Activated T-cell treated with anti-CD3 and anti-CD28 coated beads for 48 hours (primary cell): ENCODE measurements around the gene STARD3.
"Not testable (repeated sequence)": the region's sequence is repeated elsewhere in the genome, so short reads cannot be mapped to it uniquely, and the experiment has no call there.

Experiments used
- DNase-seq: peaks from one replicate; pipeline ENCODE4 v3.0.0-alpha.2; 2020; ENCODE audit warnings: low read depth

STARD3 gene

DNA sequence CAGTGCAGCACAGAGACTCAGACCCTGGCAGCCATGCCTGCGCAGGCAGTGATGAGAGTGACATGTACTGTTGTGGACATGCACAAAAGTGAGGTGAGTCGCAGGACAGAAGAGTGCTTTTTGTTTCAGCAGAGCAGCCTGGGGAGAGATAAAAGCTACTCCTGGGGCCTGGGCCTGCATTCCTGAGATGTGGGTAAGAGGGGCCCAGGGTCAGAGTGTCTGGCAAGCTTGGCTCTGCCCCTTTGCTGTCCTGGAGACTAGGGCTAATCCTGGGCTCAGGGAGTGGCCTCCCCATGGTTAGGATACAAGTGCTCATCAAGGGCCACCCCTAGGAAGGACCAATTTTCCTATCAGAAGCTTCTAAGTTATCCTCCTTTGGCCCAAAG, 58.1 kb downstream of the STARD3 start:
- no peak for DNase-seq

DNA sequence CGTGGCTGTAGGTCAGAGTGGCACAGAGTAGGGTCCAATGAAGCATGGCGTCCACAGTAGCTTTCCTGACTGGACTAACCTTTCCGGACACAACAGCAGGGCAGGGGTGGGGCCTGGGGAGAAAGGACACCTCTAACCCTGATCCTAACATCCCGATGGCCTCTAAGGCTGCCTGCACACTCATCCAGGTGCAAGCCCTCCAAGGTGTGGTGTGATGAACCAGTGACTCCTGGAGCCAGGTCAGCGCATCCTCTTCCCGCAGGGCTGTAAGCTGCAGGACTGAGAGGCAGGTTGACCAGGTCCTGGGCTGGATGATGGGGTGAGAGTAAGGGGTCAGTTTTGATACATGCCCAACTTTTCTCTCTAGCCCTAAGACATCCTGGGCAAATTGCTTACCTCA, 59.8 kb downstream of the STARD3 start:
- DNase-seq: no peak

DNA sequence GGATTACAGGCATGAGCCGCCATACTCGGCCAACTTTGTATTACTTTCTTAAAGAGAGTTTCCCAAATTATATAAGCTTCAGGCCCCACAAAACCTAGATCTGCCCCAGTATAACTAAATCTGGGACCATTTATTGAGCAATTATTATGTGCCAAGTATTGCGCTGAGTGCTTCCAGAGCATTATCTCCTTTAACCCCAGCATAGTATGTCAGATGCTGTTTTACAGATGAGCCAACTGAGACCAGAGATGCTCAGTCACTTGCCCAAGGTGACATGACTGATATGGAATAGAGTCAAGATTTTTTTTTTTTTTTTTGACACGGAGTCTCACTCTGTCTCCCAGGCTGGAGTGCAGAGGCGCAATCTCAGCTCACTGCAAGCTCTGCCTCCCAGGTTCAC, 61.0 kb downstream of the STARD3 start:
- no peak for DNase-seq

DNA sequence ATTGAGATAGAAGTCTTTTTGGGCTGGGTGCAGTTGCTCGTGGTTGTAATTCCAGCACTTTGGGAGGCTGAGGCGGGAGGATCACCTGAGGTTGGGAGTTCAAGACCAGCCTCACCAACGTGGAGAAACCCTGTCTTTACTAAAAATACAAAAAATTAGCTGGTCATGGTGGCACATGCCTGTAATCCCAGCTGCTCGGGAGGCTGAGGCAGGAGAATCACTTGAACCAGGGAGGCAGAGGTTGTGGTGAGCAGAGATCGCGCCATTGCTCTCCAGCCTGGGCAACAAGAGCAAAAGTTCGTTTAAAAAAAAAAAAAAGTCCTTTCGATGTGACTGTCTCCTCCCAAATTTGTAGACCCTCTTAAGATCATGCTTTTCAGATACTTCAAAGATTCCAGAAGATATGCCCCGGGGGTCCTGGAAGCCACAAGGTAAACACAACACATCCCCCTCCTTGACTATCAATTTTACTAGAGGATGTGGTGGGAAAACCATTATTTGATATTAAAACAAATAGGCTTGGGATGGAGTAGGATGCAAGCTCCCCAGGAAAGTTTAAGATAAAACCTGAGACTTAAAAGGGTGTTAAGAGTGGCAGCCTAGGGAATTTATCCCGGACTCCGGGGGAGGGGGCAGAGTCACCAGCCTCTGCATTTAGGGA, 62.3 kb downstream of the STARD3 start:
- not testable (repeated sequence) for DNase-seq

DNA sequence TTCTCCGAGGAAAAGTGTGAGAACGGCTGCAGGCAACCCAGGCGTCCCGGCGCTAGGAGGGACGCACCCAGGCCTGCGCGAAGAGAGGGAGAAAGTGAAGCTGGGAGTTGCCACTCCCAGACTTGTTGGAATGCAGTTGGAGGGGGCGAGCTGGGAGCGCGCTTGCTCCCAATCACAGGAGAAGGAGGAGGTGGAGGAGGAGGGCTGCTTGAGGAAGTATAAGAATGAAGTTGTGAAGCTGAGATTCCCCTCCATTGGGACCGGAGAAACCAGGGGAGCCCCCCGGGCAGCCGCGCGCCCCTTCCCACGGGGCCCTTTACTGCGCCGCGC, 62.8 kb downstream of the STARD3 start, which contains the start of gene ERBB2:
ERBB2 (plus strand) TSS at position 247 of the 330 bp plus-strand sequence. CDS start 175 bp downstream, outside the sequence.
- no peak for DNase-seq

DNA sequence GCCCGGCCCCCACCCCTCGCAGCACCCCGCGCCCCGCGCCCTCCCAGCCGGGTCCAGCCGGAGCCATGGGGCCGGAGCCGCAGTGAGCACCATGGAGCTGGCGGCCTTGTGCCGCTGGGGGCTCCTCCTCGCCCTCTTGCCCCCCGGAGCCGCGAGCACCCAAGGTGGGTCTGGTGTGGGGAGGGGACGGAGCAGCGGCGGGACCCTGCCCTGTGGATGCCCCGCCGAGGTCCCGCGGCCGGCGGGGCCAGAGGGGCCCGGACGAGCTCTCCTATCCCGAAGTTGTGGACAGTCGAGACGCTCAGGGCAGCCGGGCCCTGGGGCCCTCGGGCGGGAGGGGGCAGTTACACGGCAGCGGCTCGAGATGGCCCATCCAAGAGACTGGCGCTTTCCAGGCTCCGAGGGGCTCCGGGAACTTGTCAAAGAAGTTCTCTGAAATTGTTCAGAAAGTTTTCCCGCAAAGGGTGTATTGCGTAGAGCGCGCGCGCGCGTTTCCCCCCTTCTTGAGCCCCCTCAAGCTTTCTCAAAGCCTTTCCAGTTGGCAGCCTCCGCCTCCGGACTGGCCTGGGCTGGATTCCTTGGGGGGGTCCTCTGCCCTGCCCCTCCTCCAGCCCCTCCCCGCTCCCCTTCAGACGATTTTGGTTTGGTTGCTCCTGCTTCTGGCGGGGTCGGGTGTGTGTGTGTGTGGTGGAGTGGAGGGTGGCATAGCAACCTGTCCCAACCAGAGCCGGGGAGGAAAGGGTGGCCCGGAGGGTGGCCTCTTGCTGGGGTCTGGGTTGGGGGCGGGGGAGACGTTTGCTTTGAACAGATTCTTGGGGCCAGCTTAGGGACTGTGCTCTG, 63.4 kb downstream of the STARD3 start:
- no peak for DNase-seq

DNA sequence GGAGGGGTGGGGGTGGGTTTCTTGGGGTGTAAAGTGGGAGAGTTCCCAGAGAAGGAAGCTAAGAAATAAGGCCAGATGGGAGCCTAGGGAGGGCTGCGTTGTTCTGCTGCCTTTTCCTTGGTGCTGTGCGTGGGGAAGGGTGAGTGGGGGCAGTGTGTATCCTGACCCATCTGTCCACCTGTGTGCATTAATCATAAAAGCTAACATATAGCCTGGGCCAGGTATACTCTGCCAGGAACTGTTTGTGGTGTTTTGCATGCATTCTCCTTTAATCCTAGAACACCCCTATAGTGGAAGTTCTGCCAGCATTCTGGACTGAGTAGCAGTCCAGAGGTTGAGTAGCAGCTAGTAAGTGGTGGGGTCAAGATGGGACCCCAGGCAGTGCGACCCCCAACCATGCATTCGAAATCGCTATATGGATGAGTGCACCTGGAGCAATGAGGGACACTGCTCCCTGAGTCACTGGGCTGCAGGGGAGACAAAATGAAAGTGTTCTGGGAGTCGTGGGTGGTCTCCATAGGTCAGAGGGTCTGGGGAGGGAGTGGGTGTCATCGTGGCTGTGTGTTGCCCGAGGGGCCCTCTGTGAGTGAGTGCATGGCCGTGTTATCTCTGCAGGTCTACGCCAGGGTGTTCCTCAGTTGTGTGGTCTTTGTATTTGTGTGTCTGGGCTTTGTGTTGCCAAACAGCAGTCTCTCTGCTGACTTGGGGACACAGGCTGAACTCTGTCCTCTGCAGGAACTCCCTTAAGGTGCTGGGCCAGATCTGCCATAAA, 64.3 kb downstream of the STARD3 start:
- no peak for DNase-seq

DNA sequence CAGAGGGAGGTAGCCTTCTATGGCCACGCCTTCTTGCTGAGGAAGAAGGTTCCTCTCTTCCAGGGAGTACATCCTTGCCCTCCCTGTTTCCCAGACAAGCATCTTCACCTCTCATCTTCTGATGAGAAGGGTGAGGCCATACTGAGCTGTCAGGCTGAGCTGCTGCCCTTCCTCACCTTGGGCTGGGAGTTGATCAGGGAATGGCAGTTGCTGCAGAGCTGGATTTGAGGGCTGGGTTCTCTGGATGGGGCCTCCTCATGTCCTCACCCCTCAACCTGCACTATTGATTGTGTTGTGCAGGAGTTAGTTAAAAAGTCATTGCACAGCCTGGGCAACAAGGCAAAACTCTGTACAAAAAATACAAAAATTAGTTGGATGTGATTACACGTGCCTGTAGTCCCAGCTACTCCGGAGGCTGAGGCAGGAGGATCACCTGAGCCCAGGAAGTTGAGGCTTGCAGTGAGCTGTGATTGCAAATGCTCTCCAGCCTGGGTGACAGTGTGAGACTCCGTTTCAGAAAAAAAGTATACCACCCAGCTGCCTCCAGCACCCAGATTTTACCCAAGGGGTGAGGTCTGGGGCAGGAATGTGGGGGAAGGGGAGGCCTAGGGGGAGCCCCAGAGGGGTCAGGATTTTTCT, 65.0 kb downstream of the STARD3 start:
- no peak for DNase-seq

DNA sequence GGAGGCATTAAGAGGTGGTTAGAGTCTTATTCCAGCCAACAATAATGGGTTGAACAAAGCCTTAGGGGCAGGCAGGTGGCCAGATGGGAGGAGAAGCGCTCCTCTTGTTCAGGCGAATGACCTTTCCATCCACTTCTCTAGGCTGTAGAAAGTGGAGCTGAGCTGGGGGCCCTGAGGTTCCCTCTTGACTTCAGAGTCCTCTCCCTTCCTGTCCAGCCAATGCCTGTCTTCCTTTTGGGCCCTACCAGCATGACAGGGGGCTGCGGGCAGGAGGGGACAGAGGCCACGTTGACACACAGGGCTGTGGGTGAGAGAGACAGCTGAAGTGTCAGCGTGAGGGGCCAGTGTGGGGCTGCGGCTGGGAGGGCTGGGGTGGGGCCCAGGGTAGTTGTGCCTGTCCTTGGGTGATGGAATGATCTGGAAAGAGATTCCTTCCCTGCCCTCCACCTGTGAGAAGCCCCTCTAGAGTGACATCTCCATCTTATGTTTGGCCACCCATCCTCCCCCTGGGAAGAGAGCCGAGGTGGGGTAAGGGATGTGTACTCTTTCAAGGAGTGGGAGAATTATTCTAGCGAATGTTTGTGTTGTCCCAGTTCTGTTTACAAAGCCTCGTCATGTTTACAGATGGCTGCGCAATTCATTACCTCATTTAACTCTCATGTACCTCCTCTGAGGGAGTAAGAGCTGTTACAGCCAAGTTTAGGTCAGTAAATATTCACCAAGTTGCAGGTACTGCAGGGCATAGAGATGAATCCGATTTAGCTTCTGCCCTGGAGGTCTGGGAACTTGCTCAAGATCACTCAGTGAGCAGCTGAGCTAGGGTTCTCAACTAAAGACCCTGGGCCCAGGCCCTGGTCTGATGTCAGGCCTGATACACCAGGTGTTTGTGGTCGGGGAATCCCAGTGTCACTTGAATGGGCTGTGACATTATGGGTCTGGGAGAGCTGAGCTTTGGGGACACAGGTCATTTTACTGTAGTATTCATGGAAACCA, 66.3 kb downstream of the STARD3 start:
- DNase-seq: no peak

DNA sequence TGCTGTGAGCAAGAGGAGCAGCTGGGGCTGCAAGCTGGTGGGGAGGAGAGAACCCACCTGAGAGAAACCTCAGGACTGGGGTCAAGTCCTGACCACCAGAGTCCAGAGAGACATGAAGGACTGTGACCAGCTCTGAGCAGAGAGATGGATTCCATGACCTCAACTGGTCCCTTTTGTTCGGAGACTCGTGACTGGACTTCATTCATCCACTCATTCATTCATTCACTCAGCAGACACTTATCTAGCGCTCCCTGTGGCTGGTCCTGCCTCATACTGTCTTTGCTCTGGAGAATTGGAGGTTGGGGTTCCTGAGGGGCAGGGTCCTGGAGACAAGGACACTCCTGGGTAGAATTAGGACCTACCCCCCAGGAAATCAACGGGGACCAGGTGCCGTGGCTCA, 67.0 kb downstream of the STARD3 start:
- no peak for DNase-seq

DNA sequence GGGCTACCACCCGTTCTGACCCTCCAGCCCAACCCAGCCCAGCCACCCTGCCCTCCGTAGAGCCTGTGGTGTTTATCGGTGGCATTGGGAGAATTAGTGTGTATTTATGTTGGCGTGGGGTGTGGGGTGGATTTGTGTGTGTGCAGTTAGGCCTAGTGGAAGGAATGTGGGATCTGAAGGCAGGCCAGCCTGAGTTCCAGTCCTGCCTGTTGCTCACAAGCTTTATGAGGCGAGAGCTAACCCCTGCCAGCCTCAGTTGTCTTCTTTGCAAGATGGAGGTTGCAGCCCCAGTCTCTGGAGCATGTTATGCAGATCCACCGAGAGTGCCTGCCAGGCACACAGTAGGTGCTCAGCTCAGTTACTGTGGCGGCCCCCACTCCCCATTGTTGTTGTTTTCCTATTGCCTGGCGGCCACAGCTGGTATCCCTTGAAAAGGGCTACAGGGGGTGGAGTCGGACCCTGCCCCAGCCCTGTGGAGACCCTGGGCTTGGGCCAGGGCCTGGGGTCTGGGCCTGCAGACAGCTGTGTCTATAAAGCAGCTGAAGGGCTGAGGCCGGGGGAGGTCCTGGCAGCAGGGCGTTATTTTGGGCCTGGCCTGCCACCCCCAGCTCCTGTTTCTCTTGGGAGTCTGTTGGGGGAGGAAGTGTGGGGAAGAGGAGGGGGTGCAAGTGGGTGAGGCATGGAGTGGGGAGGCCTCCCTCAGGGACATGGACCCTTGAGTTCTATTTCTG, 68.0 kb downstream of the STARD3 start:
- no peak for DNase-seq

DNA sequence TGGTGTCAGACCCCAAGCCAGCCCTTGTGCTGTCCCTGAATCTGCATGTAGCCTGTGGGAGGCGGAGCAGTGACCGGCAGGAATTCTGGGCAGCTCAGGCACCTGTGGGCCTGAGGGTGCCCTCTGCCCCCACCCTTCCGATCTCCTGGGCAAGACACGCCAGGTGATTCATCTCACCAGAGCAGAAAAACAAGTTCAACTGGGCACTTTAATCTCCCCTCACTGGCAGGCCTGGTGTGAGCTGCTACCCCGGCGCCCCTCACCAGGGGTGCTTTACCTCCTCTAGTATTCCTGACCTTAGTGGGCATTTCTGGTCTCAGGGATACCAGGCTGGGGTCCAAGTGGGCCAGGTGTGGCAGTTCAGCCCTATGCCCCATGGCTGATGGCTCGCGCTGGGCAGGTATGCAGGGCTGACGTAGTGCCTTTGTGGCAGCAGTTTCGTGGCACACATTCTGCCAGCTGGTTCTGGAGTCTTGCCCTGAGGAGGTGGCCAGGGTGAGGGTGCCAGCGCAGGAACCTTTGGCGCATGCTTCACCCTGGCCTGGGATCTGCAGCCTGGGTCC, 68.9 kb downstream of the STARD3 start:
- no peak for DNase-seq

DNA sequence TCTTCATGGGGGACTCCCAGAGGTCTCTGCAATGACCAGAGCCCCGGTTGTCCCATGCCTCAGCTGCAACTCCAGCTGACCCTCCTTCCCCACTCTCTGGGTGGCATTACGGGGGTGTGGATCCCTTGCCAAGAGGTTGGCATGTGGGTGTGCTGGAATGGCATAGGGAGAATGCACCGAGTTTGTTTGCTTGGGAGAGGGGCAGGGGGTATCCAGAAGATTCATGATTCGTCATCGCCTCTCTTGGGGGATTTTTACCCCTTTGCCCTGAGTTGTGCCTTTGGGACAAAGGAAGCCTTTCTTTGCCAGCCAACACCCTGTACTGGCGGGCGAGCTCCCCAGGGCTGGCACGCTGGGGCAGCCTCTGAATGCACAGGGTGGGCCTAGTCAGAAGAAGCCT, 69.4 kb downstream of the STARD3 start:
- no peak for DNase-seq

DNA sequence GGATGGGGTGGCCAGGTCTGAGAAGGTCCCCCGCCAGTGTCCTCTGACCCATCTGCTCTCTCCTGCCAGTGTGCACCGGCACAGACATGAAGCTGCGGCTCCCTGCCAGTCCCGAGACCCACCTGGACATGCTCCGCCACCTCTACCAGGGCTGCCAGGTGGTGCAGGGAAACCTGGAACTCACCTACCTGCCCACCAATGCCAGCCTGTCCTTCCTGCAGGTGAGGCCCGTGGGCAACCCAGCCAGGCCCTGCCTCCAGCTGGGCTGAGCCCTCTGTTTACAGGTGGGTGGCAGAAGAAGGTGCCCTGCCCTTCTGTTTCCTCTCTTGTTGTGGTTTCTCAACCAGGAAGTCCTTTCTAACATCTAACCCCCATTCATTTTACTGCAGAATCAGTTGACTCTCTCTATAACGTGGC, 70.0 kb downstream of the STARD3 start:
- DNase-seq: no peak

DNA sequence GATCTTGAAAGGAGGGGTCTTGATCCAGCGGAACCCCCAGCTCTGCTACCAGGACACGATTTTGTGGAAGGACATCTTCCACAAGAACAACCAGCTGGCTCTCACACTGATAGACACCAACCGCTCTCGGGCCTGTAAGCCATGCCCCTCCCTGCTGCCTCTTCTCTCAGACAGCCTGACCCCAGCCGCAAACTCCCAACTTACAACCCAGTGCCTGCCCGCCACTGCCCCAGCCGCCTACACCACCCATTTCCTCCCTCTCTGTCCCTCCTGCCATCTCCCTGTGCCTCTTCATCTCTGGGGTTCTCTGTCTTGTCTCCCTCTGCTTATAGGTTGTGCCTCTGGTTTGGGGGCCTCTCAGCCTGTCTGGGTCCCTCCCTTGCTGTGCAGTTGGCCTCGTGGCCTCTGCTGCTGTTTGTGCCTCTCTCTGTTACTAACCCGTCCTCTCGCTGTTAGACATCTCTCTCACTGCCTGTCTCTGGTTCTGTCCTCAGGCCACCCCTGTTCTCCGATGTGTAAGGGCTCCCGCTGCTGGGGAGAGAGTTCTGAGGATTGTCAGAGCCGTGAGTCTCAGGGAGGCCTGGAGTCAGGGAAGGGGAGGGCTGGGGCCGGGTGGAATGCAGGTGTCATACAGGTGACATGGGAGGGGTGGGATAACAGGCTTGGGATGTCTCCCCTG, 72.5 kb downstream of the STARD3 start:
- DNase-seq: no peak

DNA sequence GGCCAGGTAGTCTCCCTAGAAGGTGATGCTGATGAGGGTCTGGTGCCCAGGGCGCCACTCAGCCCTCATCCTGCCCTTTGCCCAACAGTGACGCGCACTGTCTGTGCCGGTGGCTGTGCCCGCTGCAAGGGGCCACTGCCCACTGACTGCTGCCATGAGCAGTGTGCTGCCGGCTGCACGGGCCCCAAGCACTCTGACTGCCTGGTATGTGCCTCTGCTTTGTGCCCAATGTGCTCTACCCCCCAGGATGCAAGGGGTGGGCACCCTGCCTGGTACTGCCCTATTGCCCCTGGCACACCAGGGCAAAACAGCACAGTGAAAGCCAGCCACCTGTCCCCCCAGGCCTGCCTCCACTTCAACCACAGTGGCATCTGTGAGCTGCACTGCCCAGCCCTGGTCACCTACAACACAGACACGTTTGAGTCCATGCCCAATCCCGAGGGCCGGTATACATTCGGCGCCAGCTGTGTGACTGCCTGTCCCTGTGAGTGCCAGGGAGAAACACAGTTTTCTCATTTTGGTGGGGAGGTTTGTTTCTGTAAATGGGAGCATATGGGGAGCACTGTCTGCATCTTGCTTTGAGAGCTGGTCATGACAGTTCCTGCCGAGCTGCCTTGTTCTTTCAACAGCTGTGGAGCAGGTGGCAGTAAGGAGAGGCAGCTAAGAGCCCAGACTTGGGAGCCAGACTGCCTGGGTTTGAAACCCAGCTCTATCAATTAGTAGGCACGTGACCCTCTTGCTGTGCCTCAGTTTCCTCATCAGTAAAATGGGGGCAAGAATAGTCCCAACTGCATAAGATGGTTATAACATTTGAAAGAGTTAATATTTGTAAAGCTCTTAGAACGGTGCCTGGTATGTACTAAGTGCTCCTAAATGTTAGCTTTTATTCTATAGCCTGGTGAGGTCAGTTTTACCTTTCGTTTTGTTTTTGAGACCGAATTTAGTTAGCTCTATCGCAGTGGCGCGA, 73.3 kb downstream of the STARD3 start:
- no peak for DNase-seq

DNA sequence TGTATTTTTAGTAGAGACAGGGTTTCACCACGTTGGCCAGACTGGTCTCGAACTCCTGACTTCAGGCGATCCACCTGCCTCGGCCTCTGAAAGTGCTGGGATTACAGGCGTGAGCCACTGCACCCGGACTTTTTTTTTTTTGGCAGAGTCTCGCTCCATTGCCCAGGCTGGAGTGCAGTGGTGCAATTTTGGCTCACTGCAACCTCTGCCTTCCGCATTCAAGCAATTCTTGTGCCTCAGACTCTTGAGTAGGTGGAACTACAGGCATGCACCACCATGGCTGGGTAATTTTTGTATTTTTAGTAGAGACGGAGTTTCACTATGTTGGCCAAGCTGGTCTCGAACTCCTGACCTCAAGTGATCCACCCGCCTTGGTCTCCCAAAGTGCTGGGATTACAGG, 74.1 kb downstream of the STARD3 start:
- DNase-seq: not testable (repeated sequence)

DNA sequence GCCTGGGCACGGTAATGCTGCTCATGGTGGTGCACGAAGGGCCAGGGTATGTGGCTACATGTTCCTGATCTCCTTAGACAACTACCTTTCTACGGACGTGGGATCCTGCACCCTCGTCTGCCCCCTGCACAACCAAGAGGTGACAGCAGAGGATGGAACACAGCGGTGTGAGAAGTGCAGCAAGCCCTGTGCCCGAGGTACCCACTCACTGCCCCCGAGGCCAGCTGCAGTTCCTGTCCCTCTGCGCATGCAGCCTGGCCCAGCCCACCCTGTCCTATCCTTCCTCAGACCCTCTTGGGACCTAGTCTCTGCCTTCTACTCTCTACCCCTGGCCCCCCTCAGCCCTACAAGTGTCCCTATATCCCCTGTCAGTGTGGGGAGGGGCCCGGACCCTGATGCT, 74.9 kb downstream of the STARD3 start:
- DNase-seq: no peak
